Frontal cortex (tissue), 4 donors: Measurements from ENCODE around the gene PLEKHA7. TPM values are rescaled to one million over a fixed set of nuclear protein-coding genes. Genes with fewer than 3 reads are reported as not detected.

Source experiments
- DNase-seq, 2 donors: peaks; one replicate each; pipeline ENCODE4 v3.0.0; 2012; ENCODE audit warnings: low spot score in 2 of 2
- FAIRE-seq: peaks from 2 replicates; lab custom pipeline; 2012; peaks lifted over from hg19 to GRCh38; lab: Jason Lieb, UNC
- total RNA-seq: library from RNA; depleted of rRNA; stranded (reverse); fragments of >200 nt; gene quantifications from one replicate; pipeline ENCODE4 v1.2.3, GENCODE V29; 2014
- donor health status: control.
- donor health status: control.
- donor health status: control.

PLEKHA7 gene
- total RNA-seq, 1 donor from 2014 or later, result 6.9 TPM

- no peak for DNase-seq
- no peak for FAIRE-seq
Observed at GRCh38 chr11:16796311-16796710, 217.9 kb downstream of the PLEKHA7 start.

- DNase-seq (no peak), FAIRE-seq (no peak)
Observed at GRCh38 chr11:16795146-16795545, 219.1 kb downstream of the PLEKHA7 start.

- DNase-seq (no peak), FAIRE-seq (no peak)
Observed at GRCh38 chr11:16794047-16794818, 220.0 kb downstream of the PLEKHA7 start.

GRCh38 chr11:16793511-16793910 is 220.7 kb downstream of the PLEKHA7 start:
- no peak for DNase-seq
- no peak for FAIRE-seq

GRCh38 chr11:16793009-16793408 is 221.2 kb downstream of the PLEKHA7 start:
- DNase-seq (no peak), FAIRE-seq (no peak)

- DNase-seq (no peak), FAIRE-seq (no peak)
Observed at GRCh38 chr11:16792426-16792825, 221.8 kb downstream of the PLEKHA7 start.

GRCh38 chr11:16791191-16791961 is 222.8 kb downstream of the PLEKHA7 start:
- FAIRE-seq (no peak), DNase-seq (no peak)

- DNase-seq (no peak), FAIRE-seq (no peak)
Observed at GRCh38 chr11:16790486-16791190, 223.6 kb downstream of the PLEKHA7 start.

GRCh38 chr11:16789560-16790485 is 224.4 kb downstream of the PLEKHA7 start:
- FAIRE-seq (no peak), DNase-seq (no peak)

- no peak for FAIRE-seq
- no peak for DNase-seq
Observed at GRCh38 chr11:16789063-16789420, 225.2 kb downstream of the PLEKHA7 start.

- peak; percentile 39 to 70 for DNase-seq
- FAIRE-seq, result no peak
Observed at GRCh38 chr11:16788141-16789062, 225.8 kb downstream of the PLEKHA7 start.

GRCh38 chr11:16787035-16787742 is 227.0 kb downstream of the PLEKHA7 start:
- DNase-seq, result no peak

GRCh38 chr11:16786131-16786530 is 228.1 kb downstream of the PLEKHA7 start:
- FAIRE-seq, result no peak
- DNase-seq, result no peak

More at GRCh38 chr11:16787035-16787742, 227.0 kb downstream of the PLEKHA7 start:
- no peak for FAIRE-seq

GRCh38 chr11:16785520-16786128 is 228.6 kb downstream of the PLEKHA7 start:
- DNase-seq (peak; percentile 65 to 85), FAIRE-seq (no peak)

- DNase-seq (no peak), FAIRE-seq (no peak)
Observed at GRCh38 chr11:16784666-16785065, 229.5 kb downstream of the PLEKHA7 start.

GRCh38 chr11:16784097-16784496 is 230.1 kb downstream of the PLEKHA7 start:
- no peak for DNase-seq
- FAIRE-seq, result no peak

- DNase-seq, result no peak
- FAIRE-seq, result no peak
Observed at GRCh38 chr11:16783321-16783801, 230.9 kb downstream of the PLEKHA7 start.
